ENCODE data around the gene TEPSIN. TPM values are rescaled to one million over a fixed set of nuclear protein-coding genes. Genes with fewer than 3 reads are reported as not detected.

TEPSIN gene
- total and polyA plus RNA-seq, 2 of the 8 experiments (the other 6 are each of a cell fraction or from before 2014, with no cell fraction given) = 22.9 to 28.0 TPM

GRCh38 chr17:81251094-81251708 lies 12.3 kb upstream of the TEPSIN start (continued):
- TF ChIP-seq GTF2F1 (IDR thresholded peaks at IDR 0.05; ENCODE audit: borderline replicate concordance, low read depth, low read length) (no peak), RFX5 (IDR thresholded peaks at IDR 0.05; ENCODE audit: borderline replicate concordance, low read depth, low read length) (no peak), YY1 (IDR thresholded peaks at IDR 0.05; ENCODE audit: low read depth, low read length) (no peak), KDM1A (IDR thresholded peaks at IDR 0.05; ENCODE audit: borderline replicate concordance, low read length) (no peak), FOSL1 (IDR thresholded peaks at IDR 0.05; ENCODE audit: insufficient read depth, low read depth, low read length) (no peak), PHF8 (conservative IDR thresholded peaks at IDR 0.05; ENCODE audit: low read depth, low read length) (no peak)
- TF ChIP-seq, protein P1, sequence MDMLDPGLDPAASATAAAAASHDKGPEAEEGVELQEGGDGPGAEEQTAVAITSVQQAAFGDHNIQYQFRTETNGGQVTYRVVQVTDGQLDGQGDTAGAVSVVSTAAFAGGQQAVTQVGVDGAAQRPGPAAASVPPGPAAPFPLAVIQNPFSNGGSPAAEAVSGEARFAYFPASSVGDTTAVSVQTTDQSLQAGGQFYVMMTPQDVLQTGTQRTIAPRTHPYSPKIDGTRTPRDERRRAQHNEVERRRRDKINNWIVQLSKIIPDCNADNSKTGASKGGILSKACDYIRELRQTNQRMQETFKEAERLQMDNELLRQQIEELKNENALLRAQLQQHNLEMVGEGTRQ (IDR thresholded peaks at IDR 0.05; ENCODE audit: low read length) = no peak

Data from H1 (cell line).